SHP77 treated with DMSO at 0.1 percent for 48 hours (cell line): ENCODE results near the gene CCS.
"Not testable (repeated sequence)": the region's sequence is repeated elsewhere in the genome, so short reads cannot be mapped to it uniquely, and the experiment has no call there.

ENCODE experiments used
- DNase-seq: peaks from one replicate; lab custom pipeline; 2025; lab: John Stamatoyannopoulos, UW

The CCS gene

GRCh38 chr11:66592457-66593302, at the start of gene CCS, which contains the start of gene CCDC87:
CCS (plus strand) TSS chr11:66593185; CDS start chr11:66593262, 77 bp downstream.
CCDC87 (minus strand) TSS chr11:66593063; CDS start chr11:66593015, 48 bp downstream.
- DNase-seq, result peak; percentile 97

- no peak for DNase-seq
Observed at GRCh38 chr11:66543263-66544107, 49.5 kb upstream of the CCS start.

- not testable (repeated sequence) for DNase-seq
Observed at GRCh38 chr11:66544952-66545351, 48.0 kb upstream of the CCS start.

GRCh38 chr11:66545701-66546367, 47.2 kb upstream of the CCS start, which contains the start of gene ZDHHC24:
ZDHHC24 (minus strand) TSS chr11:66546048; CDS start chr11:66546003, 45 bp downstream.
- peak; percentile 97 for DNase-seq

- no peak for DNase-seq
Observed at GRCh38 chr11:66546368-66546965, 46.5 kb upstream of the CCS start, which contains the start of gene ACTN3. ACTN3 (plus strand) TSS chr11:66546903; CDS start chr11:66546938, 35 bp downstream.

- DNase-seq, result no peak
Observed at GRCh38 chr11:66546966-66547661, 45.9 kb upstream of the CCS start.

- DNase-seq, result no peak
Observed at GRCh38 chr11:66547662-66548009, 45.3 kb upstream of the CCS start.

- no peak for DNase-seq
Observed at GRCh38 chr11:66548041-66548440, 44.9 kb upstream of the CCS start.

GRCh38 chr11:66548774-66549630, 44.0 kb upstream of the CCS start:
- DNase-seq, result no peak

- no peak for DNase-seq
Observed at GRCh38 chr11:66549696-66550095, 43.3 kb upstream of the CCS start.

- DNase-seq, result no peak
Observed at GRCh38 chr11:66550887-66551286, 42.1 kb upstream of the CCS start.

GRCh38 chr11:66554602-66555001, 38.4 kb upstream of the CCS start:
- DNase-seq, result no peak

- DNase-seq, result no peak
Observed at GRCh38 chr11:66555416-66555815, 37.6 kb upstream of the CCS start.

GRCh38 chr11:66556086-66556485, 36.9 kb upstream of the CCS start:
- DNase-seq, result peak; percentile 68

- DNase-seq, result no peak
Observed at GRCh38 chr11:66557733-66558326, 35.2 kb upstream of the CCS start.

- DNase-seq, result no peak
Observed at GRCh38 chr11:66559142-66559865, 33.7 kb upstream of the CCS start.

GRCh38 chr11:66559866-66560676, 32.9 kb upstream of the CCS start:
- DNase-seq, result no peak
